DND-41 (cell line): ENCODE results near the gene FNBP1.

Experiments
- EZH2 ChIP-seq: IDR thresholded peaks from 3 replicates; pipeline ENCODE4 v1.6.1; 2012; ENCODE audit warnings: borderline replicate concordance, low read depth, mild to moderate bottlenecking, moderate library complexity, low read length, inconsistent platforms; ENCODE audit not compliant: severe bottlenecking
- TF ChIP-seq, protein P1 (sequence below): IDR thresholded peaks from 2 replicates; pipeline ENCODE4 v1.5.1; 2012; ENCODE audit warnings: borderline replicate concordance, low read length, moderate library complexity, mild to moderate bottlenecking; ENCODE audit not compliant: poor library complexity, severe bottlenecking; ENCODE audit errors: extremely low read depth

- TF ChIP-seq, protein P1, sequence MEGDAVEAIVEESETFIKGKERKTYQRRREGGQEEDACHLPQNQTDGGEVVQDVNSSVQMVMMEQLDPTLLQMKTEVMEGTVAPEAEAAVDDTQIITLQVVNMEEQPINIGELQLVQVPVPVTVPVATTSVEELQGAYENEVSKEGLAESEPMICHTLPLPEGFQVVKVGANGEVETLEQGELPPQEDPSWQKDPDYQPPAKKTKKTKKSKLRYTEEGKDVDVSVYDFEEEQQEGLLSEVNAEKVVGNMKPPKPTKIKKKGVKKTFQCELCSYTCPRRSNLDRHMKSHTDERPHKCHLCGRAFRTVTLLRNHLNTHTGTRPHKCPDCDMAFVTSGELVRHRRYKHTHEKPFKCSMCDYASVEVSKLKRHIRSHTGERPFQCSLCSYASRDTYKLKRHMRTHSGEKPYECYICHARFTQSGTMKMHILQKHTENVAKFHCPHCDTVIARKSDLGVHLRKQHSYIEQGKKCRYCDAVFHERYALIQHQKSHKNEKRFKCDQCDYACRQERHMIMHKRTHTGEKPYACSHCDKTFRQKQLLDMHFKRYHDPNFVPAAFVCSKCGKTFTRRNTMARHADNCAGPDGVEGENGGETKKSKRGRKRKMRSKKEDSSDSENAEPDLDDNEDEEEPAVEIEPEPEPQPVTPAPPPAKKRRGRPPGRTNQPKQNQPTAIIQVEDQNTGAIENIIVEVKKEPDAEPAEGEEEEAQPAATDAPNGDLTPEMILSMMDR, result peak; percentile 5
- TF ChIP-seq EZH2, result no peak
These were observed 144.8 kb downstream of the FNBP1 start for GRCh38 chr9:129898185-129898584.
